ENCODE data around the gene OSCP1. TPM values are rescaled to one million over a fixed set of nuclear protein-coding genes. Genes with fewer than 3 reads are reported as not detected.

Gene OSCP1
- total RNA-seq, 1 donor from 2014 or later, result 5.2 TPM

DNA sequence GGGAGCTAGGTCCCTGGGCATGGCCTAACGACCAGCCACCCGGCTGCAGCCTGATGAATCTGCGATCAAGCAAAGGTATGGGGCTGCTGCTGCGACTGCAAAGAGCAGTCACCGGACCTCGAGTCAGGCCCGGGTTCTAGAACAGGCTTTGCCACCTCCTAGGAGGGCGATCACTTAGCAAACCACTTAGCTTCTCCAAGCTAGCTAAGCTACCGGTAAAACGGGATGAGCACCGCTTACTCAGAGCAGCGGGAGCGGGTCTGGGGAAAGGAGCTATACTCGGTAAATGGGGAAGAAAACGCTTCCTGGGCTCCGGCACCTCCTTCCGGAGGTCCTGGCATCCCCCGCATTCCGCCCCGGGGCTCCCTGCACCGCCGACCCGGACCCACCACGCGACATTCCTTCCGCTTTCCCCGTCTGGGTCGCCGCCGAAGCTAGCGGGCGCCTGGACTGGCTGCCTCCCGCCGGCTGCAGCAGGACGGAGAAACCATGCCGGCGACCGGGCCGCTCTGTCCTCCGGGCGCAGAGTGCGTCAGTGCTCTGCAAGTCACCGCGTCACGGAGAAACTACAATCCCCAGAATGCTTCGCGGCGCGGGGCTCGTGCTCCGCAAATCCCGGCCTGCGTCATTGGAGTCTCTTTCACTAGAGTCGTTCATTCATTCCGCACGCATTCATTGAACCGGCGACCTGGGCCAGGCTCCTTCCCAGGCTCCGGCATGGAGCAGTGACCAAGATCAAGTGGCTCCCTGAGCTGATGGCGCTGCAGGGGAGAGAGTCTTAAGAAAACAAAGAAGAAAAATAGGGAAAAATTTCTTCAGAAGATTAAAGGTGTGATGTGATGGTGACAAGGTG is 52.6 kb downstream of the OSCP1 start, which contains the start of gene LSM10:
LSM10 (minus strand) TSS at position 531 of the 853 bp plus-strand sequence. CDS start 3,779 bp downstream, outside the sequence.
- Histone ChIP-seq H3K36me3 (peaks cover 0 to 9% of the 10 kb centered on the region in 2 donors), H3K27me3 (no peaks in the 10 kb centered on the region), H3K27ac (peak within 1 kb of the TSS; percentile 93), H3K4me3 (peak within 1 kb of the TSS; percentile 88 to 92), H3K9me3 (no peaks in the 10 kb centered on the region), H3K4me1 (peaks cover 16% of the 10 kb centered on the region)
- intact Hi-C loops (cut with DNase I), result no loop called here
- DNase-seq (ENCODE audit: extremely low spot score in 2 of 2), result peak in 1 of 2 donors; percentile 96
- TF ChIP-seq, protein P1, sequence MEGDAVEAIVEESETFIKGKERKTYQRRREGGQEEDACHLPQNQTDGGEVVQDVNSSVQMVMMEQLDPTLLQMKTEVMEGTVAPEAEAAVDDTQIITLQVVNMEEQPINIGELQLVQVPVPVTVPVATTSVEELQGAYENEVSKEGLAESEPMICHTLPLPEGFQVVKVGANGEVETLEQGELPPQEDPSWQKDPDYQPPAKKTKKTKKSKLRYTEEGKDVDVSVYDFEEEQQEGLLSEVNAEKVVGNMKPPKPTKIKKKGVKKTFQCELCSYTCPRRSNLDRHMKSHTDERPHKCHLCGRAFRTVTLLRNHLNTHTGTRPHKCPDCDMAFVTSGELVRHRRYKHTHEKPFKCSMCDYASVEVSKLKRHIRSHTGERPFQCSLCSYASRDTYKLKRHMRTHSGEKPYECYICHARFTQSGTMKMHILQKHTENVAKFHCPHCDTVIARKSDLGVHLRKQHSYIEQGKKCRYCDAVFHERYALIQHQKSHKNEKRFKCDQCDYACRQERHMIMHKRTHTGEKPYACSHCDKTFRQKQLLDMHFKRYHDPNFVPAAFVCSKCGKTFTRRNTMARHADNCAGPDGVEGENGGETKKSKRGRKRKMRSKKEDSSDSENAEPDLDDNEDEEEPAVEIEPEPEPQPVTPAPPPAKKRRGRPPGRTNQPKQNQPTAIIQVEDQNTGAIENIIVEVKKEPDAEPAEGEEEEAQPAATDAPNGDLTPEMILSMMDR (IDR thresholded peaks at IDR 0.05), result no peak
- TF ChIP-seq POLR2AphosphoS5 (IDR thresholded peaks at IDR 0.05; ENCODE audit: insufficient read depth in 1 of 2, low read depth in 1 of 2) (peak; percentile 98 to 100), POLR2A (IDR thresholded peaks at IDR 0.05) (peak in 1 of 2 donors; percentile 92)

DNA sequence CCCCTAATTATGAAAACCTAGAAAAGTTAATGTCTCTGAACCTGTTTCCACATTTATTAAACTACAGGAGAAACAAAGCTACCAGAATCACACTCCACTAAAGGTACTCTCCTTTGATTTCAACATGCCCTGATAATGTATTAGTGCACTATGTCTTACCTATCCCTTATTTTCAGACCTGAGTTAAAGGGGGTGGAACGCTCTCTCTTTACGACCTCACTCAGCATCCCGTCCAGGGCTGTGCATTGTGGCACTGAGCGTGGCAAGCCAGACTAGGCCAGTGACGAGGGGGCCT is 53.2 kb downstream of the OSCP1 start:
- peak overlapping the region; percentile 88 to 92 for H3K4me3 ChIP-seq

DNA sequence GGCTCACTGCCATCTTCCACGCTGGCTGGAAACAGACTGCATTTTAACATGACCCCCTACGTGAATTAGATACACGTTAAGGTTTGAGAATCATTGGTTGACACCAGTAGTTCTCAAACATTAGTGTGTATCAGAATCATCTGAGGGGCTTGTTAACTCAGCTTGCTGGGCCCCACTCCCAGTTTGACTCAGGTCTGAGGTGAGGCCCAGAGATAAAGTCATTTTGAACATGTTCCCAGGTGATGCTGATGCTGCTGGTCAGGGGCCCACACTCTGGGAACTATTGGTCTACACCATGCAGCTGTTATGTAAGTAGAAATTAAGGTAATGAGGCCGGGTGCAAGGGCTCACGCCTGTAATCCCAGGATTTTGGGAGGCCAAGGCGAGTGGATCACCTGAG is 53.9 kb downstream of the OSCP1 start:
- Histone ChIP-seq H3K4me3 (no peak overlapping the region), H3K9me3 (no peaks in the 10 kb centered on the region), H3K36me3 (peaks cover 0 to 16% of the 10 kb centered on the region in 2 donors), H3K27ac (no peak overlapping the region), H3K27me3 (no peaks in the 10 kb centered on the region), H3K4me1 (peaks cover 16% of the 10 kb centered on the region)
- intact Hi-C loops (cut with DNase I), result no loop called here
- no peak for DNase-seq (ENCODE audit: extremely low spot score in 2 of 2)
- no peak for TF ChIP-seq POLR2A (IDR thresholded peaks at IDR 0.05)
- TF ChIP-seq POLR2AphosphoS5 (IDR thresholded peaks at IDR 0.05; ENCODE audit: insufficient read depth in 1 of 2, low read depth in 1 of 2), result no peak
- TF ChIP-seq, protein P1 (IDR thresholded peaks at IDR 0.05), result no peak

More for the DNA sequence above, 53.2 kb downstream of the OSCP1 start:
- intact Hi-C loops (cut with DNase I), result no loop called here
- TF ChIP-seq, protein P1 (IDR thresholded peaks at IDR 0.05), result no peak
- no peak for TF ChIP-seq POLR2AphosphoS5 (IDR thresholded peaks at IDR 0.05; ENCODE audit: insufficient read depth in 1 of 2, low read depth in 1 of 2)
- TF ChIP-seq POLR2A (IDR thresholded peaks at IDR 0.05), result no peak
- peaks cover 16% of the 10 kb centered on the region for H3K4me1 ChIP-seq
- peak overlapping the region; percentile 93 for H3K27ac ChIP-seq
- DNase-seq (ENCODE audit: extremely low spot score in 2 of 2), result no peak
- H3K27me3 ChIP-seq, result no peaks in the 10 kb centered on the region
- H3K9me3 ChIP-seq, result no peaks in the 10 kb centered on the region
- peaks cover 0 to 14% of the 10 kb centered on the region in 2 donors for H3K36me3 ChIP-seq

DNA sequence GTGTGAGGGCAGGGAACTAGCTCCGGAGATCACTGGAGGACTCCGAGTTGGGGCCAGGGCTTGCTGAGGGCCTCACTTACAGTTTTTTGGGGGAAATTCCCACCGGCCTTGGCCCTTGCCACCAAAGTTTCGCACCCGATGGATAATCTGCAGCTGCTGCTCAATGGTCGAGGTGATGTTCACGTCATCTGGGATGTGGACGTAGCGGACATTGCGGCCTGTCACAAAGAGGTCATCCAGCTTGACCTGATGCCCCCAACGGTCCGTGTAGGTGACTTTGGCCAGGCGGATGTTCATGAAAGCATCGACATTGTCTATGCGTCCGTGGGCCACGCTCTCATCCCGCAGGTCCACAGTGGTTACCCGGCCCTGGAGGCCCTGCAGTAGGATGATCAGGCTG is 56.6 kb downstream of the OSCP1 start:
- Histone ChIP-seq H3K4me1 (peaks cover 16% of the 10 kb centered on the region), H3K27ac (no peak overlapping the region), H3K27me3 (no peaks in the 10 kb centered on the region), H3K36me3 (peaks cover 0 to 29% of the 10 kb centered on the region in 2 donors), H3K9me3 (no peaks in the 10 kb centered on the region), H3K4me3 (no peak overlapping the region)
- DNase-seq (ENCODE audit: extremely low spot score in 2 of 2), result no peak
- TF ChIP-seq POLR2A (IDR thresholded peaks at IDR 0.05) (no peak), POLR2AphosphoS5 (IDR thresholded peaks at IDR 0.05; ENCODE audit: insufficient read depth in 1 of 2, low read depth in 1 of 2) (no peak)
- TF ChIP-seq, protein P1 (IDR thresholded peaks at IDR 0.05), result no peak
- intact Hi-C loops (cut with DNase I), result no loop called here

DNA sequence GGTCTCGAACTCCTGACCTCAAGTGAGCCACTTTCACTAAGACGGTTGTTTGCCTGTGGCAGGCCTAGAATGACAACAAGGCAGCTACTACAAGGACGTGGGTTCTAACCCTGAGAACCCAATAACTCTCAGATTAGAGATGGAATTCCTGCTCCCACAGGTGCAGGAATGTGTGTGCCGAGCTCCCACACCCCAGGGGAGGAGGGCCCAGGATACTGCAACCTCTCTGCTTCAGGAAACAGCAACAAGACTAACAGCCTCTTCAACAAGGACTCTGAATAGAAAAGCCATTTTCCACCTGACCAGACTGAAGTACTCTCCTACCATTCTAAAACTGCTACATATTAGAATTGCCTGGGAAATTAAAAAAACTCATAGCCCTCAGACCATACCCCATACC is 57.4 kb downstream of the OSCP1 start:
- Histone ChIP-seq H3K4me3 (no peak overlapping the region), H3K4me1 (peaks cover 14% of the 10 kb centered on the region), H3K36me3 (peaks cover 0 to 29% of the 10 kb centered on the region in 2 donors), H3K9me3 (no peaks in the 10 kb centered on the region), H3K27ac (no peak overlapping the region), H3K27me3 (no peaks in the 10 kb centered on the region)
- TF ChIP-seq, protein P1 (IDR thresholded peaks at IDR 0.05), result no peak
- TF ChIP-seq POLR2AphosphoS5 (IDR thresholded peaks at IDR 0.05; ENCODE audit: insufficient read depth in 1 of 2, low read depth in 1 of 2) (no peak), POLR2A (IDR thresholded peaks at IDR 0.05) (no peak)
- no peak for DNase-seq (ENCODE audit: extremely low spot score in 2 of 2)
- intact Hi-C loops (cut with DNase I), result no loop called here

All from vagina (tissue), 2 donors.